ENCODE measurements around the gene SPOUT1.

The SPOUT1 gene

GRCh38 chr9:128771094-128771721 lies 58.4 kb downstream of the SPOUT1 start:
- ATAC-seq, result peak; percentile 7 to 19

GRCh38 chr9:128770286-128771030 lies 59.1 kb downstream of the SPOUT1 start:
- no peak for ATAC-seq
